Measurements from ENCODE around the gene DSCAML1. TPM values are rescaled to one million over a fixed set of nuclear protein-coding genes. Genes with fewer than 3 reads are reported as not detected.

Gene DSCAML1
- total RNA-seq, 1 experiment from 2014 or later = 0.15 TPM

GRCh38 chr11:117706322-117706814 lies 90.6 kb downstream of the DSCAML1 start:
- H4K5ac ChIP-seq (ENCODE audit: insufficient read length, low read depth, low read length) = no peak overlapping the region
- H4K20me1 ChIP-seq (ENCODE audit: control insufficient read depth, insufficient read depth, insufficient read length) = no peaks in the 10 kb centered on the region
- H3K79me2 ChIP-seq (ENCODE audit: insufficient read depth, low read length) = no peaks in the 10 kb centered on the region
- H2AK5ac ChIP-seq (ENCODE audit: insufficient read length, low read length) = no peak overlapping the region
- no peak for TF ChIP-seq CTCF (conservative IDR thresholded peaks at IDR 0.05)
- H3K18ac ChIP-seq (ENCODE audit: insufficient read length, low read depth, low read length) = no peak overlapping the region
- no peak overlapping the region for H2BK120ac ChIP-seq (ENCODE audit: low read depth, low read length, poor library complexity, severe bottlenecking)
- no peak overlapping the region for H2BK20ac ChIP-seq (ENCODE audit: low read depth, low read length, poor library complexity, severe bottlenecking)
- no peak overlapping the region for H2BK5ac ChIP-seq (ENCODE audit: insufficient read length, low read length)
- H3K79me1 ChIP-seq (ENCODE audit: insufficient read depth, low read depth, low read length, poor library complexity, severe bottlenecking) = no peaks in the 10 kb centered on the region
- no CpG with 5 or more reads among the region's 12 CpGs for WGBS (ENCODE audit: extremely low coverage, insufficient read length, low lambda C conversion rate)
- H2AFZ ChIP-seq (ENCODE audit: low read length) = no peak overlapping the region
- no peak overlapping the region for H4K8ac ChIP-seq (replicated peaks; ENCODE audit: insufficient read length, low read depth, low read length)
- H3K14ac ChIP-seq (ENCODE audit: insufficient read depth, low read length) = no peak overlapping the region
- no peak overlapping the region for H4K91ac ChIP-seq (ENCODE audit: insufficient read length, low read depth, low read length)
- Mint-ChIP-seq H3K36me3 (ENCODE audit: insufficient read depth in 1 of 3, low read depth in 3 of 3) (no peaks in the 10 kb centered on the region), H3K9me3 (no peaks in the 10 kb centered on the region), H3K4me3 (no peak overlapping the region), H3K27me3 (ENCODE audit: low read depth) (peaks cover 28% of the 10 kb centered on the region), H3K4me1 (peaks cover 25 to 41% of the 10 kb centered on the region in 2 experiments), H3K27ac (no peak overlapping the region)
- H3K23ac ChIP-seq (ENCODE audit: insufficient read length, low read depth, low read length) = no peak overlapping the region
- H3K56ac ChIP-seq (ENCODE audit: insufficient read length, low read depth, low read length) = no peak overlapping the region
- H3K4me1 ChIP-seq (ENCODE audit: insufficient read depth, low read length) = peaks cover 6% of the 10 kb centered on the region
- H3K4ac ChIP-seq (ENCODE audit: low read depth, low read length) = no peak overlapping the region
- H3T11ph ChIP-seq (ENCODE audit: low read length) = no peak overlapping the region
- no peaks in the 10 kb centered on the region for H3K9me3 ChIP-seq (ENCODE audit: control insufficient read depth, low read depth, low read length)
- H3K27ac ChIP-seq (ENCODE audit: insufficient read length, low read depth, low read length) = no peak overlapping the region
- no peak overlapping the region for H3K4me2 ChIP-seq (ENCODE audit: insufficient read depth, insufficient read length, low read length)
- no peaks in the 10 kb centered on the region for H3K23me2 ChIP-seq (ENCODE audit: insufficient read length, low read depth, low read length, poor library complexity, severe bottlenecking)
- no peak overlapping the region for H3K9ac ChIP-seq (ENCODE audit: extremely low read depth, insufficient read length, low read length)
- H3K27me3 ChIP-seq (ENCODE audit: insufficient read depth, low read length) = no peaks in the 10 kb centered on the region
- no peak for DNase-seq
- no peak overlapping the region for H2BK15ac ChIP-seq (ENCODE audit: low read depth, low read length)
- no peak overlapping the region for H2BK12ac ChIP-seq (ENCODE audit: insufficient read length, low read depth, low read length)

Data from H9 (cell line).